Liver (tissue), 3 donors: ENCODE data around the gene PDE4D.

Source experiments
- GABPA ChIP-seq, 2 donors: IDR thresholded peaks in 1 of 2; conservative IDR thresholded peaks in 1 of 2; 2 replicates each; pipeline ENCODE4 v1.6.1; 2016; ENCODE audit warnings: antibody characterized with exemption in 2 of 2, mild to moderate bottlenecking in 1 of 2, moderate library complexity in 1 of 2
- RAD21 ChIP-seq, 2 donors: IDR thresholded peaks; 2 replicates each; pipeline ENCODE4 v1.6.1; 2016; ENCODE audit warnings: antibody characterized with exemption in 2 of 2, mild to moderate bottlenecking in 2 of 2
- RXRA ChIP-seq, 2 donors: IDR thresholded peaks; 2 replicates each; pipeline ENCODE4 v1.6.1; 2017 to 2018; ENCODE audit warnings: antibody characterized with exemption in 2 of 2, mild to moderate bottlenecking in 1 of 2
- SP1 ChIP-seq: IDR thresholded peaks from 2 replicates; pipeline ENCODE4 v1.6.1; 2018; ENCODE audit warnings: antibody characterized with exemption, mild to moderate bottlenecking
- TAF1 ChIP-seq: conservative IDR thresholded peaks from 2 replicates; pipeline ENCODE4 v1.6.1; 2016; ENCODE audit warnings: antibody characterized with exemption, mild to moderate bottlenecking
- YY1 ChIP-seq: IDR thresholded peaks from 2 replicates; pipeline ENCODE4 v1.6.1; 2016; ENCODE audit warnings: antibody characterized with exemption, mild to moderate bottlenecking
- TF ChIP-seq, protein P1 (sequence below): fragments of 150-350 bp; IDR thresholded peaks from 2 replicates; pipeline ENCODE4 v1.5.1; 2017; ENCODE audit warnings: improper control_type of control experiment, low read depth, low read length; ENCODE audit not compliant: missing input control
- TF ChIP-seq, protein P2 (sequence below): IDR thresholded peaks from 2 replicates; pipeline ENCODE4 v1.6.1; 2016; ENCODE audit warnings: antibody characterized with exemption, mild to moderate bottlenecking
- TF ChIP-seq, protein P3 (sequence below): IDR thresholded peaks from 2 replicates; pipeline ENCODE4 v1.6.1; 2016; ENCODE audit warnings: antibody characterized with exemption
- TF ChIP-seq, protein P4 (sequence below): IDR thresholded peaks from 2 replicates; pipeline ENCODE4 v1.6.1; 2016; ENCODE audit warnings: antibody characterized with exemption
- donor health status: healthy.
- donor health status: healthy.

DNA sequence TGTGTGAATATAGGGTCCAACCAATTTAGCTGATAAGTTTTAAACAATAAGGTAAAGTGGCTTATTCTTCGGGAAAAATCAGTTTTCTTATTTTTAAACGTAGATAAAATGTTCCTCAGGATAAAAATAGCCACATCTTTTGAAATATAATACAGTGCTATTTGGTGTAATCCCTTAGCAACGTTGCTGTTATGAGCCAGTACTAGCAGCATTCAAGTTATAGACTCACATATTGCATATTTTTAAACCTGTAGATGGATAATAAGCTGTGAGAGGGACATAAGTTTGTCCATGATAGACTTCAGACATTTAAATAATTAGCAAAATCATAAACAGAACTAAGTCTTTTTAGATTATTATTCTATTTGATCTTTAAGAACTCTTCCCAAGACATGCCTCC lies 6.3 kb downstream of the PDE4D start:
- TF ChIP-seq SP1 (no peak), YY1 (no peak), RXRA (IDR thresholded peaks at IDR 0.05) (no peak), GABPA (IDR thresholded peaks at IDR 0.05 in 1 of 2, conservative IDR thresholded peaks at IDR 0.05 in 1 of 2) (no peak), RAD21 (IDR thresholded peaks at IDR 0.05) (no peak), TAF1 (no peak)
- TF ChIP-seq, protein P1, sequence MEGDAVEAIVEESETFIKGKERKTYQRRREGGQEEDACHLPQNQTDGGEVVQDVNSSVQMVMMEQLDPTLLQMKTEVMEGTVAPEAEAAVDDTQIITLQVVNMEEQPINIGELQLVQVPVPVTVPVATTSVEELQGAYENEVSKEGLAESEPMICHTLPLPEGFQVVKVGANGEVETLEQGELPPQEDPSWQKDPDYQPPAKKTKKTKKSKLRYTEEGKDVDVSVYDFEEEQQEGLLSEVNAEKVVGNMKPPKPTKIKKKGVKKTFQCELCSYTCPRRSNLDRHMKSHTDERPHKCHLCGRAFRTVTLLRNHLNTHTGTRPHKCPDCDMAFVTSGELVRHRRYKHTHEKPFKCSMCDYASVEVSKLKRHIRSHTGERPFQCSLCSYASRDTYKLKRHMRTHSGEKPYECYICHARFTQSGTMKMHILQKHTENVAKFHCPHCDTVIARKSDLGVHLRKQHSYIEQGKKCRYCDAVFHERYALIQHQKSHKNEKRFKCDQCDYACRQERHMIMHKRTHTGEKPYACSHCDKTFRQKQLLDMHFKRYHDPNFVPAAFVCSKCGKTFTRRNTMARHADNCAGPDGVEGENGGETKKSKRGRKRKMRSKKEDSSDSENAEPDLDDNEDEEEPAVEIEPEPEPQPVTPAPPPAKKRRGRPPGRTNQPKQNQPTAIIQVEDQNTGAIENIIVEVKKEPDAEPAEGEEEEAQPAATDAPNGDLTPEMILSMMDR, result no peak
- TF ChIP-seq, protein P2, sequence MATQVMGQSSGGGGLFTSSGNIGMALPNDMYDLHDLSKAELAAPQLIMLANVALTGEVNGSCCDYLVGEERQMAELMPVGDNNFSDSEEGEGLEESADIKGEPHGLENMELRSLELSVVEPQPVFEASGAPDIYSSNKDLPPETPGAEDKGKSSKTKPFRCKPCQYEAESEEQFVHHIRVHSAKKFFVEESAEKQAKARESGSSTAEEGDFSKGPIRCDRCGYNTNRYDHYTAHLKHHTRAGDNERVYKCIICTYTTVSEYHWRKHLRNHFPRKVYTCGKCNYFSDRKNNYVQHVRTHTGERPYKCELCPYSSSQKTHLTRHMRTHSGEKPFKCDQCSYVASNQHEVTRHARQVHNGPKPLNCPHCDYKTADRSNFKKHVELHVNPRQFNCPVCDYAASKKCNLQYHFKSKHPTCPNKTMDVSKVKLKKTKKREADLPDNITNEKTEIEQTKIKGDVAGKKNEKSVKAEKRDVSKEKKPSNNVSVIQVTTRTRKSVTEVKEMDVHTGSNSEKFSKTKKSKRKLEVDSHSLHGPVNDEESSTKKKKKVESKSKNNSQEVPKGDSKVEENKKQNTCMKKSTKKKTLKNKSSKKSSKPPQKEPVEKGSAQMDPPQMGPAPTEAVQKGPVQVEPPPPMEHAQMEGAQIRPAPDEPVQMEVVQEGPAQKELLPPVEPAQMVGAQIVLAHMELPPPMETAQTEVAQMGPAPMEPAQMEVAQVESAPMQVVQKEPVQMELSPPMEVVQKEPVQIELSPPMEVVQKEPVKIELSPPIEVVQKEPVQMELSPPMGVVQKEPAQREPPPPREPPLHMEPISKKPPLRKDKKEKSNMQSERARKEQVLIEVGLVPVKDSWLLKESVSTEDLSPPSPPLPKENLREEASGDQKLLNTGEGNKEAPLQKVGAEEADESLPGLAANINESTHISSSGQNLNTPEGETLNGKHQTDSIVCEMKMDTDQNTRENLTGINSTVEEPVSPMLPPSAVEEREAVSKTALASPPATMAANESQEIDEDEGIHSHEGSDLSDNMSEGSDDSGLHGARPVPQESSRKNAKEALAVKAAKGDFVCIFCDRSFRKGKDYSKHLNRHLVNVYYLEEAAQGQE, result no peak
- TF ChIP-seq, protein P3, sequence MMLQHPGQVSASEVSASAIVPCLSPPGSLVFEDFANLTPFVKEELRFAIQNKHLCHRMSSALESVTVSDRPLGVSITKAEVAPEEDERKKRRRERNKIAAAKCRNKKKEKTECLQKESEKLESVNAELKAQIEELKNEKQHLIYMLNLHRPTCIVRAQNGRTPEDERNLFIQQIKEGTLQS, result no peak
- TF ChIP-seq, protein P4, sequence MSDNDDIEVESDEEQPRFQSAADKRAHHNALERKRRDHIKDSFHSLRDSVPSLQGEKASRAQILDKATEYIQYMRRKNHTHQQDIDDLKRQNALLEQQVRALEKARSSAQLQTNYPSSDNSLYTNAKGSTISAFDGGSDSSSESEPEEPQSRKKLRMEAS, result no peak
